Prostate gland (tissue), 2 donors: ENCODE data around the gene RCOR1. TPM values are rescaled to one million over a fixed set of nuclear protein-coding genes. Genes with fewer than 3 reads are reported as not detected.

Experiments
- DNase-seq: peaks from one replicate; pipeline ENCODE4 v3.0.0-alpha.2; 2019; ENCODE audit warnings: low spot score
- H3K27ac ChIP-seq, 2 donors: fragments of 200-600 bp; sonication (generic); 2 replicates each; pipeline ENCODE4 v1.5.1; 2017 to 2019
- H3K27me3 ChIP-seq: fragments of 200-600 bp; sonication (generic); replicated peaks from 2 replicates; pipeline ENCODE4 v1.5.1; 2019; ENCODE audit not compliant: insufficient read depth
- H3K36me3 ChIP-seq, 2 donors: fragments of 200-600 bp; sonication (generic); 1 replicate in 1 of 2; 2 replicates in 1 of 2; pipeline versions ENCODE4 v1.5.1 to v1.8.1; 2017 to 2019
- H3K4me1 ChIP-seq: fragments of 200-600 bp; sonication (generic); replicated peaks from 2 replicates; pipeline ENCODE4 v1.5.1; 2019
- H3K4me3 ChIP-seq, 2 donors: fragments of 200-600 bp; sonication (generic); 2 replicates each; pipeline ENCODE4 v1.5.1; 2017 to 2019
- H3K9me3 ChIP-seq: fragments of 200-600 bp; sonication (generic); 2 replicates; pipeline ENCODE4 v1.5.1; 2017
- POLR2A ChIP-seq: fragments of 450-650 bp; IDR thresholded peaks from one replicate; pipeline ENCODE4 v1.6.1; 2016; ENCODE audit warnings: antibody characterized with exemption, mild to moderate bottlenecking
- POLR2AphosphoS5 ChIP-seq: sonication (generic); formaldehyde crosslinking; IDR thresholded peaks from one replicate; pipeline ENCODE4 v1.6.1; 2017; ENCODE audit warnings: antibody characterized with exemption
- WGBS: methylation state at CpG from one replicate; pipeline ENCODE4 v1.1.5; 2018; 5-methylcytosine and 5-hydroxymethylcytosine counted together
- intact Hi-C: fragments of 100-400 bp; cut with DNase I; formaldehyde crosslinking; loops from one replicate; pipeline ENCODE4 v1.14.2; 2022
- total RNA-seq, 2 donors: library from RNA; depleted of rRNA; stranded (reverse); fragments of >200 nt; gene quantifications; one replicate each; pipeline ENCODE4 v1.1.0, GENCODE V29; 2016
- TF ChIP-seq, protein P1 (sequence below), 4 experiments: fragments of 200-600 bp in 2 of 4; fragments of 450-650 bp in 2 of 4; sonication (generic) in 2 of 4; IDR thresholded peaks; 1 replicate in 3 of 4; 2 replicates in 1 of 4; pipeline ENCODE4 v1.5.1; 2016 to 2019; ENCODE audit warnings: antibody characterized with exemption in 4 of 4, mild to moderate bottlenecking in 2 of 4, moderate library complexity in 2 of 4

RCOR1 gene
- total RNA-seq, 2 donors from 2014 or later: 14.4 to 26.6 TPM

DNA sequence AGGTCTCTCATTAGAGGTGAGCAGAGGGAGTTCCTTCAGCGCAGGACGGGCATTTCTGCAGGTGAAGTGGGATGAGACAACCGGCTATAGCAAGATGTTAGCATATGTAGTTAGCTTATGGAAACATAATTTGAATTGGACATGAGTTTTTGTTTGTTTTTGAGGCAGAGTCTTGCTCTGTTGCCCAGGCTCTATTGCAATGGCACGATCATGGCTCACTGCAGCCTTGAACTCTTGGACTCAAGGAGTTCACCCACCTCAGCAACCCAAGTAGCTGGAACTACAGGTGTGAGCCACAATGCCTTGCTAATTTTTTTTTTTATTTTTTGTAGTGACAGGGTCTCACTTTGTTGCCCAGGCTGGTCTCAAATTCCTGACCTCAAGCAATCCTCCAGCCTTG lies 69.2 kb downstream of the RCOR1 start:
- no peaks in the 10 kb centered on the region for H3K9me3 ChIP-seq
- H3K27me3 ChIP-seq: no peaks in the 10 kb centered on the region
- TF ChIP-seq POLR2A (no peak), POLR2AphosphoS5 (no peak)
- TF ChIP-seq, protein P1, sequence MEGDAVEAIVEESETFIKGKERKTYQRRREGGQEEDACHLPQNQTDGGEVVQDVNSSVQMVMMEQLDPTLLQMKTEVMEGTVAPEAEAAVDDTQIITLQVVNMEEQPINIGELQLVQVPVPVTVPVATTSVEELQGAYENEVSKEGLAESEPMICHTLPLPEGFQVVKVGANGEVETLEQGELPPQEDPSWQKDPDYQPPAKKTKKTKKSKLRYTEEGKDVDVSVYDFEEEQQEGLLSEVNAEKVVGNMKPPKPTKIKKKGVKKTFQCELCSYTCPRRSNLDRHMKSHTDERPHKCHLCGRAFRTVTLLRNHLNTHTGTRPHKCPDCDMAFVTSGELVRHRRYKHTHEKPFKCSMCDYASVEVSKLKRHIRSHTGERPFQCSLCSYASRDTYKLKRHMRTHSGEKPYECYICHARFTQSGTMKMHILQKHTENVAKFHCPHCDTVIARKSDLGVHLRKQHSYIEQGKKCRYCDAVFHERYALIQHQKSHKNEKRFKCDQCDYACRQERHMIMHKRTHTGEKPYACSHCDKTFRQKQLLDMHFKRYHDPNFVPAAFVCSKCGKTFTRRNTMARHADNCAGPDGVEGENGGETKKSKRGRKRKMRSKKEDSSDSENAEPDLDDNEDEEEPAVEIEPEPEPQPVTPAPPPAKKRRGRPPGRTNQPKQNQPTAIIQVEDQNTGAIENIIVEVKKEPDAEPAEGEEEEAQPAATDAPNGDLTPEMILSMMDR (IDR thresholded peaks at IDR 0.05): no peak
- no peaks in the 10 kb centered on the region for H3K36me3 ChIP-seq
- H3K4me1 ChIP-seq: no peaks in the 10 kb centered on the region
- no peak for DNase-seq
- WGBS: 93% methylated on average over 4 of the region's 4 CpGs
- H3K4me3 ChIP-seq: no peak overlapping the region
- intact Hi-C loops: no loop called here
- no peak overlapping the region for H3K27ac ChIP-seq

- 69% methylated on average over 7 of the region's 7 CpGs for WGBS
- no peaks in the 10 kb centered on the region for H3K36me3 ChIP-seq
- H3K27ac ChIP-seq: no peak overlapping the region
- intact Hi-C loops: no loop called here
- no peak for TF ChIP-seq POLR2A
- H3K4me1 ChIP-seq: peaks cover under 1% of the 10 kb centered on the region
- no peak overlapping the region for H3K4me3 ChIP-seq
- no peak for DNase-seq
- no peaks in the 10 kb centered on the region for H3K9me3 ChIP-seq
- no peaks in the 10 kb centered on the region for H3K27me3 ChIP-seq
Measured at GRCh38 chr14:102662636-102663430, 70.4 kb downstream of the RCOR1 start.

- intact Hi-C loops: no loop called here
- H3K27me3 ChIP-seq: no peaks in the 10 kb centered on the region
- H3K4me3 ChIP-seq: no peak overlapping the region
- no peaks in the 10 kb centered on the region for H3K9me3 ChIP-seq
- DNase-seq: no peak
- no peak overlapping the region for H3K27ac ChIP-seq
- TF ChIP-seq, protein P1 (IDR thresholded peaks at IDR 0.05): no peak
- TF ChIP-seq POLR2A: no peak
- TF ChIP-seq POLR2AphosphoS5: no peak
- H3K4me1 ChIP-seq: peaks cover 3% of the 10 kb centered on the region
- 94% methylated on average over 3 of the region's 3 CpGs for WGBS
- H3K36me3 ChIP-seq: no peaks in the 10 kb centered on the region
Measured at GRCh38 chr14:102663440-102663839, 71.0 kb downstream of the RCOR1 start.

DNA sequence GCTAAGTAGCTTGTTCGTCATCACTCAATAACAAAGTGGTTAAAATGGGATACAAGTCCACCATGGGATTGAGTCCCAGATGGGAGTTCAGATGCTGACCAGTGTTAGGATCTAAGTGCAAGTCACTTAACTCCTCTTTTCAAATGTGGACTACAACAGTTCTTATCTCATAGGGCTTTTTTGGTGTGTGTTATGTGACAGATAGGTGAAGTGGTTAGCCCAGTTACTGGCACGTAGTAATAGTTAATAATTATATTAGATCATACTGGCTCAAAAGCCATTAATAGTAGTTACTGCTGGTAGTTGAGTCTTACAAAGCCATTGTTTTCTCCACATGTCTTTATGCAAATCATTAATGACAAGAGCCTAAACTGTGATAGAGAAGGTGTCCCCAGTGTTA lies 73.2 kb downstream of the RCOR1 start:
- H3K36me3 ChIP-seq: no peaks in the 10 kb centered on the region
- H3K4me3 ChIP-seq: no peak overlapping the region
- intact Hi-C loops: no loop called here
- no peak for DNase-seq
- H3K27me3 ChIP-seq: no peaks in the 10 kb centered on the region
- peaks cover 3% of the 10 kb centered on the region for H3K4me1 ChIP-seq
- TF ChIP-seq, protein P1 (IDR thresholded peaks at IDR 0.05): no peak
- no peak for TF ChIP-seq POLR2AphosphoS5
- no peak for TF ChIP-seq POLR2A
- no peaks in the 10 kb centered on the region for H3K9me3 ChIP-seq
- no peak overlapping the region for H3K27ac ChIP-seq
- WGBS: 96% methylated on average over 2 of the region's 2 CpGs

- intact Hi-C loops: no loop called here
- H3K27me3 ChIP-seq: no peaks in the 10 kb centered on the region
- H3K4me1 ChIP-seq: peaks cover 3% of the 10 kb centered on the region
- TF ChIP-seq, protein P1 (IDR thresholded peaks at IDR 0.05): no peak
- no peak for TF ChIP-seq POLR2A
- DNase-seq: no peak
- H3K36me3 ChIP-seq: no peaks in the 10 kb centered on the region
- no peaks in the 10 kb centered on the region for H3K9me3 ChIP-seq
- no peak overlapping the region for H3K4me3 ChIP-seq
- H3K27ac ChIP-seq: no peak overlapping the region
- WGBS: 86% methylated on average over 5 of the region's 5 CpGs
Measured at GRCh38 chr14:102666635-102667034, 74.2 kb downstream of the RCOR1 start.
